Thymus (tissue), 11 donors: ENCODE data around the gene LPCAT3. TPM values are rescaled to one million over a fixed set of nuclear protein-coding genes. Genes with fewer than 3 reads are reported as not detected.
"Not testable (repeated sequence)": the region's sequence is repeated elsewhere in the genome, so short reads cannot be mapped to it uniquely, and the experiment has no call there.

Source experiments
- DNase-seq, 9 donors: peaks; one replicate each; pipeline ENCODE4 v3.0.0-alpha.2; 2013; ENCODE audit warnings: low spot score in 9 of 9, low read depth in 6 of 9, missing footprints in 1 of 9
- H3K27ac ChIP-seq, 2 donors: one replicate each; pipeline ENCODE4 v1.5.1; 2013; ENCODE audit warnings: control low read depth in 1 of 2, low read depth in 1 of 2, low read length in 1 of 2, mild to moderate bottlenecking in 1 of 2, moderate library complexity in 1 of 2
- H3K27me3 ChIP-seq, 2 donors: one replicate each; pipeline ENCODE4 v1.5.1; 2013; ENCODE audit warnings: low read length in 1 of 2; ENCODE audit not compliant: control insufficient read depth in 2 of 2, insufficient read depth in 1 of 2
- H3K36me3 ChIP-seq, 2 donors: one replicate each; pipeline ENCODE4 v1.5.1; 2013; ENCODE audit warnings: low read length in 1 of 2, mild to moderate bottlenecking in 1 of 2, moderate library complexity in 1 of 2; ENCODE audit not compliant: control insufficient read depth in 2 of 2, insufficient read depth in 2 of 2
- H3K4me1 ChIP-seq, 2 donors: one replicate each; pipeline ENCODE4 v1.5.1; 2013; ENCODE audit warnings: low read length in 2 of 2; ENCODE audit not compliant: control insufficient read depth in 2 of 2, insufficient read depth in 2 of 2
- H3K4me3 ChIP-seq, 2 donors: one replicate each; pipeline ENCODE4 v1.5.1; 2013; ENCODE audit warnings: low read length in 2 of 2, control low read depth in 1 of 2, mild to moderate bottlenecking in 1 of 2
- H3K9me3 ChIP-seq, 2 donors: one replicate each; pipeline ENCODE4 v1.5.1; 2013; ENCODE audit warnings: low read length in 1 of 2, mild to moderate bottlenecking in 1 of 2; ENCODE audit not compliant: control insufficient read depth in 2 of 2, insufficient read depth in 1 of 2
- WGBS: extraction: QIAGEN DNeasy Blood & Tissue Kit; methylation state at CpG from one replicate; pipeline ENCODE4 v1.1.7; 2013; 5-methylcytosine and 5-hydroxymethylcytosine counted together
- polyA plus RNA-seq: library from polyadenylated mRNA; stranded (reverse); fragments of 200-250 nt; gene quantifications from one replicate; pipeline ENCODE4 v1.2.3, GENCODE V29; 2013
- total RNA-seq: library from RNA; stranded (reverse); fragments of 120-200 nt; gene quantifications from one replicate; pipeline ENCODE4 v1.2.4, GENCODE V29; 2013
- donor health status: healthy.

LPCAT3 gene
- total and polyA plus RNA-seq, 2 donors: 16.1 to 28.2 TPM

GRCh38 chr12:7023114-7023513 is 4.8 kb upstream of the LPCAT3 start:
- no peak for DNase-seq
- no peak overlapping the region for H3K27ac ChIP-seq
- no peaks in the 10 kb centered on the region for H3K27me3 ChIP-seq
- no peaks in the 10 kb centered on the region for H3K36me3 ChIP-seq
- H3K4me1 ChIP-seq: peaks cover 0 to 3% of the 10 kb centered on the region in 2 donors
- 95% methylated on average over 3 of the region's 3 CpGs for WGBS
- no peak overlapping the region for H3K4me3 ChIP-seq
- H3K9me3 ChIP-seq: no peaks in the 10 kb centered on the region

DNA sequence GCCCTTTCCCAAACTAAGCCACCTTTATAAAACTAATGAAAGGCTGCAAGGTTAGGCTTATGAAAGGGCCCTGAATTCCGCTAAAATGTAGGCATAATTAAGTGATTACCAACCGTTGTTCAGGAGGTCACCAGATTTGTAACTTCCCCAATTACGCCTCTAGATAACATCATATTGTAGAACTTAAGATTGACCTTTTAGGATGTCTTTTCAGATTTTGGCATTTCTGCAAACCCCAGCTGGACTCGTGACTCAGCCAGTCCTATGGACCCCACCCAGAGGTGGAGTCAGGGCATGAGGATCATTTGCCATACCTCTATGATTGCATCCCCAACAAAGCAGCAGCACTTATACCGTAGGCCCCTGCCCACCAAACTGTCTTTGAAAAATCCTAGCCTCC is 3.7 kb upstream of the LPCAT3 start:
- no peaks in the 10 kb centered on the region for H3K9me3 ChIP-seq
- DNase-seq: no peak
- H3K4me1 ChIP-seq: peaks cover 0 to 11% of the 10 kb centered on the region in 2 donors
- H3K27me3 ChIP-seq: no peaks in the 10 kb centered on the region
- WGBS: 93% methylated on average over 5 of the region's 5 CpGs
- no peak overlapping the region for H3K27ac ChIP-seq
- H3K4me3 ChIP-seq: no peak overlapping the region
- H3K36me3 ChIP-seq: no peaks in the 10 kb centered on the region

DNA sequence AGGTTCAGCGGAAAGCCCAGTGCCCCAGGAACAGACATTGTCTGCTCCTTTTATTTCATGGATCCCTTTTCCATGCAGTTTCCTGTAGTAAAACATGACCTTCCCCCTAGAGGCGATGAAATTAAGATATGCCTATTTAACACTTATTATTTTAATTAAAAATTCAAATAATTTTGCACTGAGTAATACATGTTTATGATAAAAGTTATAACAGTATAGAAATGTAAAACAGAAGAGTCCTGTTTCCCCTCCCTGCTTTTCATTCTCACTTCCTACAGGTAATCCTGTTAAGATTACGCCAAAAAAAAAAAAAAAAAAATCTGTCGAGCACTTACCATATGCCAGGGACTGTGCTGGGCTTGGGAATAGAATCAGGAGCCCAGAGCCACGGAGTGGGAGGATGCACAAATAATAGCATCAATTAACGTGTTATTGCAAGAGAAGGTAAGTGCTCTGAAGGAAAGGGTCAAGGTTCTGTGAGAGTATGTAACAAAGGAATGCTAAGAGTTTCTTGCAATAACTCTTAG is 830 bp upstream of the LPCAT3 start:
- Histone ChIP-seq H3K9me3 (no peaks in the 10 kb centered on the region), H3K36me3 (peaks cover 0 to 2% of the 10 kb centered on the region in 2 donors), H3K4me1 (peaks cover 0 to 11% of the 10 kb centered on the region in 2 donors), H3K27ac (peak overlapping the region; percentile 98), H3K27me3 (no peaks in the 10 kb centered on the region), H3K4me3 (peak overlapping the region; percentile 88 to 91)
- no peak for DNase-seq
- WGBS: 26% methylated on average over 6 of the region's 6 CpGs

- WGBS: 3% methylated on average over 25 of the region's 25 CpGs
- Histone ChIP-seq H3K9me3 (no peaks in the 10 kb centered on the region), H3K36me3 (peaks cover 0 to 13% of the 10 kb centered on the region in 2 donors), H3K4me1 (peaks cover 0 to 11% of the 10 kb centered on the region in 2 donors), H3K4me3 (peak overlapping the region; percentile 88 to 91), H3K27ac (peak overlapping the region; percentile 98), H3K27me3 (no peaks in the 10 kb centered on the region)
- DNase-seq: no peak
Measured at GRCh38 chr12:7017870-7018349, 366 bp downstream of the LPCAT3 start.

- no peak for DNase-seq
- no peak overlapping the region for H3K27ac ChIP-seq
- no peaks in the 10 kb centered on the region for H3K9me3 ChIP-seq
- peak overlapping the region; percentile 88 to 91 for H3K4me3 ChIP-seq
- H3K4me1 ChIP-seq: peaks cover 0 to 11% of the 10 kb centered on the region in 2 donors
- H3K36me3 ChIP-seq: peaks cover 3 to 21% of the 10 kb centered on the region in 2 donors
- H3K27me3 ChIP-seq: no peaks in the 10 kb centered on the region
- 79% methylated on average over 6 of the region's 6 CpGs for WGBS
Measured at GRCh38 chr12:7016958-7017571, 1.2 kb downstream of the LPCAT3 start.

DNA sequence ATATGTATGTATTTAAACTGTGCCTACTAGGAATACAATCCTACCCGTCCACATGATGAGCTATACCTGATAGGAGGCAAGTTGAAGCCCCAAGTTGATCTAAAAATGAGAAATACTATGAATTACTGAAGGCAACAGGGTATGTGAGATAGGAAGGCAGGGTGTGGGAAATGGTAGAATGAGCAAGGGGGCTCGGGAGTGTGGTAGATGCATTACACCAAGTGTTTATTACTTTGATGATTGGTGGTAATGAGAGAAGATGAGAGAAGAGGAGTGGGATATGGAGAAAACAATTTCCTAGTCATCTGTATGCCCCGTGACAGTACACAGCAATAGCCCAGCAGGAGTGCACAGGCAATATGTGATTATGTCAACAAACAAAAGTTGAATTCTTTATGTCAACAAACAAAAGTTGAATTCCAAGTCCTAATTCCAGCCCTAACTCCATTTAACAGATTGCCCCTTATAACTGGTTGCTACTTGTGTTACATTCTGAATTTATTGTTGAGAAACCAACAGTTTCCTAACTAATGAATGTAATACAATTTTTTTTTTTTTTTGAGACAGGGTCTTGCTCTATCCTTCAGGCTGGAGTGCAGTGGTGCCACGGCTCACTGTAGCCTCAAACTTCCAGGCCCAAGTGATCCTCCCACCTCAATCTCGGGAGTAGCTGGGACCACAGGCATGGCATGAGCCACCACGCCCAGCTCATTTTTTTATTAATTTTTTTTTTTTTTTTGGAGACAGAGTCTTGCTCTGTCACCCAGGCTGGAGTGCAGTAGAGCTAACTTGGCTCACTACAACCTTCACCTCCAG is 2.5 kb downstream of the LPCAT3 start:
- DNase-seq: no peak

DNA sequence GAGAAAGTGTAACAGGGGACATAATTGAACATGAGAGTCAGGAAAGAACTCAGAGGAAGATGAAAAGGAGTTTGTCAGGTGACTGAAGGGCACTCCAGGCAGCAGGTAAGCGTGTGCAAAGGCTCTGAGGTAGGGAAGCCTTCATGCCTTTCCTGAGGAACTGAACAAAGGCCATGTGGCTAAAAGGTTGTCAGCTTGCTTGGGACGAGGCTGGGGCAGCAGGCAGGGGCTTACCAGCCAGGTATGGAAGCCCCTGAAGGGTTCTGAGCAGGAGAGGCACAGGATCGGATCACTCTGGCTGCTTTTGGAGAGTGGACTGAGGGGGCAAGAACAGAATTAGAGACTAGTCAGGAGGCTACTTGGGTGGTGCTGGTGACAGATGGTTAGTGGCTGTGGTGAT is 5.2 kb downstream of the LPCAT3 start:
- Histone ChIP-seq H3K27ac (no peak overlapping the region), H3K9me3 (no peaks in the 10 kb centered on the region), H3K4me3 (no peak overlapping the region), H3K4me1 (peaks cover 0 to 8% of the 10 kb centered on the region in 2 donors), H3K36me3 (peaks cover 4 to 28% of the 10 kb centered on the region in 2 donors), H3K27me3 (no peaks in the 10 kb centered on the region)
- no peak for DNase-seq
- 94% methylated on average over 3 of the region's 3 CpGs for WGBS

More for the DNA sequence above, 2.5 kb downstream of the LPCAT3 start:
- peaks cover 0 to 11% of the 10 kb centered on the region in 2 donors for H3K4me1 ChIP-seq
- H3K9me3 ChIP-seq: no peaks in the 10 kb centered on the region
- WGBS: 96% methylated on average over 6 of the region's 6 CpGs
- H3K36me3 ChIP-seq: peaks cover 4 to 25% of the 10 kb centered on the region in 2 donors
- no peak overlapping the region for H3K4me3 ChIP-seq
- H3K27ac ChIP-seq: no peak overlapping the region
- no peaks in the 10 kb centered on the region for H3K27me3 ChIP-seq

GRCh38 chr12:7012024-7012607 is 6.2 kb downstream of the LPCAT3 start:
- no peaks in the 10 kb centered on the region for H3K9me3 ChIP-seq
- no peaks in the 10 kb centered on the region for H3K27me3 ChIP-seq
- peaks cover 4 to 29% of the 10 kb centered on the region in 2 donors for H3K36me3 ChIP-seq
- DNase-seq: no peak
- peaks cover 0 to under 1% of the 10 kb centered on the region in 2 donors for H3K4me1 ChIP-seq
- H3K27ac ChIP-seq: no peak overlapping the region
- no peak overlapping the region for H3K4me3 ChIP-seq
- WGBS: 98% methylated on average over 4 of the region's 4 CpGs

- 95% methylated on average over 4 of the region's 4 CpGs for WGBS
Measured at GRCh38 chr12:7011398-7011797, 6.9 kb downstream of the LPCAT3 start.

More at GRCh38 chr12:7011398-7011797, 6.9 kb downstream of the LPCAT3 start:
- H3K9me3 ChIP-seq, H3K27ac ChIP-seq, H3K4me3 ChIP-seq, H3K4me1 ChIP-seq, DNase-seq, H3K27me3 ChIP-seq: not testable (repeated sequence)
- peaks cover 4 to 32% of the 10 kb centered on the region in 2 donors for H3K36me3 ChIP-seq
